Endodermal cell (in vitro differentiated cells): ENCODE results near the gene RGS16. TPM values are rescaled to one million over a fixed set of nuclear protein-coding genes. Genes with fewer than 3 reads are reported as not detected.

Source experiments
- DNase-seq: peaks from one replicate; pipeline ENCODE4 v3.0.0-alpha.2; 2017
- H3K27ac ChIP-seq: 2 replicates; pipeline ENCODE4 v1.5.1; 2013; ENCODE audit warnings: mild to moderate bottlenecking, low read depth, low read length, moderate library complexity
- H3K27me3 ChIP-seq: 2 replicates; pipeline ENCODE4 v1.6.1; 2013; ENCODE audit warnings: mild to moderate bottlenecking, low read length, moderate library complexity; ENCODE audit not compliant: insufficient read depth, control insufficient read depth, poor library complexity, severe bottlenecking
- H3K36me3 ChIP-seq: 2 replicates; pipeline ENCODE4 v1.7.0; 2013; ENCODE audit warnings: mild to moderate bottlenecking, low read length, moderate library complexity; ENCODE audit not compliant: control insufficient read depth, insufficient read depth
- H3K4me1 ChIP-seq: one replicate; pipeline ENCODE4 v1.7.0; 2013; ENCODE audit warnings: low read length; ENCODE audit not compliant: control insufficient read depth, insufficient read depth
- H3K4me3 ChIP-seq: 2 replicates; pipeline ENCODE4 v1.5.1; 2013; ENCODE audit warnings: mild to moderate bottlenecking, low read length, moderate library complexity
- H3K9ac ChIP-seq: 2 replicates; pipeline ENCODE4 v1.6.1; 2013; ENCODE audit warnings: mild to moderate bottlenecking, low read length, moderate library complexity; ENCODE audit not compliant: poor library complexity, severe bottlenecking; ENCODE audit errors: extremely low read depth
- H3K9me3 ChIP-seq: 2 replicates; pipeline ENCODE4 v1.6.1; 2013; ENCODE audit warnings: mild to moderate bottlenecking, low read length, moderate library complexity; ENCODE audit not compliant: control insufficient read depth
- H3K27ac Mint-ChIP-seq: 2 replicates; pipeline ENCODE4 v1.8.0; 2020; ENCODE audit warnings: mixed read lengths
- H3K27me3 Mint-ChIP-seq: 2 replicates; pipeline ENCODE4 v1.8.0; 2021; ENCODE audit warnings: mild to moderate bottlenecking, mixed read lengths; ENCODE audit not compliant: insufficient read depth
- H3K36me3 Mint-ChIP-seq: 2 replicates; pipeline ENCODE4 v1.8.0; 2020; ENCODE audit warnings: low read depth, mixed read lengths
- H3K4me1 Mint-ChIP-seq: 2 replicates; pipeline ENCODE4 v1.8.0; 2020; ENCODE audit warnings: mixed read lengths
- H3K4me3 Mint-ChIP-seq: 2 replicates; pipeline ENCODE4 v1.8.0; 2020; ENCODE audit warnings: mild to moderate bottlenecking, moderate library complexity, mixed read lengths
- H3K9me3 Mint-ChIP-seq: 2 replicates; pipeline ENCODE4 v1.8.0; 2020; ENCODE audit warnings: mild to moderate bottlenecking, mixed read lengths
- WGBS, 2 experiments: methylation state at CpG; one replicate each; pipeline versions ENCODE4 v1.1.5 to v1.1.7; 2013; ENCODE audit warnings: missing lambda C conversion rate in 2 of 2, mixed read lengths in 1 of 2; ENCODE audit not compliant: insufficient coverage in 1 of 2, insufficient read length in 1 of 2; 5-methylcytosine and 5-hydroxymethylcytosine counted together
- long read RNA-seq, 4 experiments: library from polyadenylated mRNA in 2 of 4; library from RNA in 1 of 4; library from capped mRNA in 1 of 4; stranded (forward) in 3 of 4; unstranded in 1 of 4; transcript quantifications; one replicate each; pipeline ENCODE4 v2.0.0, GENCODE V29; 2020 to 2021; ENCODE audit warnings: inconsistent platforms in 1 of 4
- polyA plus RNA-seq, 2 experiments: library from polyadenylated mRNA; stranded (reverse); fragments of 50-300 nt; gene quantifications; one replicate each; pipeline ENCODE4 v1.2.3, GENCODE V29; 2013
- total RNA-seq, 2 donors: library from RNA; stranded (reverse); fragmentation: NEBNext Ultra II Directional in 1 of 2; extraction: Animal tissue kit (Norgen Biotek cat#: 25700) in 1 of 2; gene quantifications; 2 replicates in 1 of 2; 3 replicates in 1 of 2; pipeline ENCODE4 v1.2.1, GENCODE V29; 2021
- TF ChIP-seq, protein P1 (sequence below): fragments of 200-600 bp; sonication (generic); conservative IDR thresholded peaks from 2 replicates; pipeline ENCODE4 v1.5.0; 2021; ENCODE audit warnings: antibody characterized with exemption, mild to moderate bottlenecking

The RGS16 gene, protein sequence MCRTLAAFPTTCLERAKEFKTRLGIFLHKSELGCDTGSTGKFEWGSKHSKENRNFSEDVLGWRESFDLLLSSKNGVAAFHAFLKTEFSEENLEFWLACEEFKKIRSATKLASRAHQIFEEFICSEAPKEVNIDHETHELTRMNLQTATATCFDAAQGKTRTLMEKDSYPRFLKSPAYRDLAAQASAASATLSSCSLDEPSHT
- total RNA-seq: 10 to 100 TPM; 14.8 to 19.4 TPM
- 42.3 TPM for polyA plus RNA-seq (2013, experiment 1 of 2)
- polyA plus RNA-seq (2013, experiment 2 of 2): 38.7 TPM
- long read RNA-seq, experiment 1, partial matches to known transcripts: 2 of 10 reads
- long read RNA-seq, experiment 1, other reads (novel, unspliced or antisense): 5 of 10 reads
- long read RNA-seq, experiment 2, transcript RGS16-201 (5 exons, 2,427 nt): major isoform, 65 of 75 reads
- long read RNA-seq, experiment 2, partial matches to known transcripts: 2 of 75 reads
- long read RNA-seq, experiment 2, other reads (novel, unspliced or antisense): 8 of 75 reads
- long read RNA-seq, experiment 3, transcript RGS16-201 (5 exons, 2,427 nt): major isoform, 33 of 38 reads
- long read RNA-seq, experiment 3, partial matches to known transcripts: 1 of 38 reads
- long read RNA-seq, experiment 3, other reads (novel, unspliced or antisense): 4 of 38 reads
- long read RNA-seq, experiment 4, transcript RGS16-201 (5 exons, 2,427 nt): major isoform, 34 of 43 reads
- long read RNA-seq, experiment 4, partial matches to known transcripts: 2 of 43 reads
- long read RNA-seq, experiment 4, other reads (novel, unspliced or antisense): 7 of 43 reads

DNA sequence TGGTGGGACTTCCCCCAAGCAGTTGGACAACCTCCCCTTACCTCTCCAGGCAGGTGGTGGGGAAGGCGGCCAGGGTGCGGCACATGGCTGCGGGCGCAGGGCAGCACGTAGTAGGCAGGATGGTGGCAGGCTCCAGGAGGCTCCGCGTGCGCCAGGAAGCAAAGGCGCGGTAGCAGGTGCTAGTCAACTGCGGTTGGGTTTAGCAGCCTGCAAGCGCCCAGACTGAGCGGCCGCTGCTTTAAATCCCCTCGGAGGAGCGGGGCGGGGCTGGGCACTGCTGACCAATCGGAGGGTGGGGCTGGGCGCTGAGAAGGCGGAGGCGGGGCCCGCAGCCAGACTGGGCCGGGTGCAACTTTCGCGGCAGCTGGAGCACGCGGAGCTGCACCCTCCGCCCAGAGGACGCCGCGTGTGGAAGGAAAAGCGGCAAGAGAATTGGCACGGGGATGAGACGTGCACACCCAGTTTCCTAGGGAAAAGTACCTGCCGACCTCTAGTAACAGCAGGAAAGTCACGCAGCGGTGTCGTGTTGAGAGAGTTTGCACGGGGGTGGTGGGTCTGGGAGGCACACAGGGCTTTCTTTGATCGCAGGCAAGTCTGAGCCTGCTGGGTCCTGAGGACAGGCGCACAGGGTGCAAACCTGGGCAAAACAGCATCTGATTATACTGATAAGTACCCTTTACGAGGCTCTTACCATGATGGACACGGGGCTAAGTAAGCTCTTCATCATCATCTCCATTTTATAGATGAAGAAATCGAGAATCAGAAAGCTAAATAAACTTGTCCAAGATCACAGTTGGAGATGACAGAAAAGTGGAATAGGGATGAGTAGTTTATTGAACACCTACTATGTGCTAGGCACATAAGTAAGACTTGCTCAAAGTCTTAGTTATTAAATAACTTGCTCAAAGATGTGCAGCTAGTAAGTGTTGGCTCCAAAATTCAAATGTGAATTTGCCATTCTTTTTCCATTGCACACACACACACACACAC is at the start of gene RGS16:
RGS16 (minus strand) TSS at position 215 of the 990 bp plus-strand sequence; CDS start at position 85, 130 bp downstream.
- Mint-ChIP-seq H3K27me3 (peaks cover 34% of the 10 kb centered on the region), H3K27ac (no peak within 1 kb of the TSS), H3K36me3 (no peaks in the 10 kb centered on the region), H3K9me3 (no peaks in the 10 kb centered on the region), H3K4me3 (no peak within 1 kb of the TSS), H3K4me1 (peaks cover 9% of the 10 kb centered on the region)
- TF ChIP-seq, protein P1, sequence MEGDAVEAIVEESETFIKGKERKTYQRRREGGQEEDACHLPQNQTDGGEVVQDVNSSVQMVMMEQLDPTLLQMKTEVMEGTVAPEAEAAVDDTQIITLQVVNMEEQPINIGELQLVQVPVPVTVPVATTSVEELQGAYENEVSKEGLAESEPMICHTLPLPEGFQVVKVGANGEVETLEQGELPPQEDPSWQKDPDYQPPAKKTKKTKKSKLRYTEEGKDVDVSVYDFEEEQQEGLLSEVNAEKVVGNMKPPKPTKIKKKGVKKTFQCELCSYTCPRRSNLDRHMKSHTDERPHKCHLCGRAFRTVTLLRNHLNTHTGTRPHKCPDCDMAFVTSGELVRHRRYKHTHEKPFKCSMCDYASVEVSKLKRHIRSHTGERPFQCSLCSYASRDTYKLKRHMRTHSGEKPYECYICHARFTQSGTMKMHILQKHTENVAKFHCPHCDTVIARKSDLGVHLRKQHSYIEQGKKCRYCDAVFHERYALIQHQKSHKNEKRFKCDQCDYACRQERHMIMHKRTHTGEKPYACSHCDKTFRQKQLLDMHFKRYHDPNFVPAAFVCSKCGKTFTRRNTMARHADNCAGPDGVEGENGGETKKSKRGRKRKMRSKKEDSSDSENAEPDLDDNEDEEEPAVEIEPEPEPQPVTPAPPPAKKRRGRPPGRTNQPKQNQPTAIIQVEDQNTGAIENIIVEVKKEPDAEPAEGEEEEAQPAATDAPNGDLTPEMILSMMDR: no peak
- DNase-seq: peak; percentile 98
- peak within 1 kb of the TSS; percentile 16 for H3K9ac ChIP-seq
- H3K4me1 ChIP-seq: peaks cover 5% of the 10 kb centered on the region
- peaks cover 13% of the 10 kb centered on the region for H3K36me3 ChIP-seq
- no peak within 1 kb of the TSS for H3K27ac ChIP-seq
- H3K4me3 ChIP-seq: peak within 1 kb of the TSS; percentile 74
- no peaks in the 10 kb centered on the region for H3K9me3 ChIP-seq
- 18 to 21% methylated on average over 36 to 44 of the region's 44 CpGs for WGBS, 2 experiments
- peaks cover 15% of the 10 kb centered on the region for H3K27me3 ChIP-seq

DNA sequence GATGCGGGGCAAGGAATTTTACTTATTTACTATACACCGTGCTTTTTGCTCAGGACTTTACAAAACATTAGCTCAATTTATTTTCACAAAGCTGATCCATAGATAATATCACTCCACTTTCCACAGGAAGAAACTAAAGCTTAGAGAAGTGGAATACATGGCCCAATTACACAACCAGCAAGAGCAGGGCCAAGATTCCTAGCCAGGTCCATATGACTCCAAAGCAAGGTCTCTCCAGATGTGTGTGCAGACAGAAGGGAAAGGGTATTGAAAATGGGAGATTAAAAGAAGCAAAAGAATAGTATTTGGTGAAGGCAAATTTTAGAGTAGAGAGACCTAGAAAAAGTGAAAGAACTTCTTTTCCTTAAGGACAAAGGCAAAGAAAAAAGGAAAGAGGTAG is 49.8 kb upstream of the RGS16 start:
- peaks cover 2% of the 10 kb centered on the region for H3K36me3 Mint-ChIP-seq
- no peaks in the 10 kb centered on the region for H3K4me1 Mint-ChIP-seq
- H3K4me3 Mint-ChIP-seq: no peak overlapping the region
- peaks cover 4% of the 10 kb centered on the region for H3K36me3 ChIP-seq
- 100% methylated on average over 2 of the region's 2 CpGs; no CpG with 5 or more reads in 1 of the 2 experiments for WGBS, 2 experiments
- no peak overlapping the region for H3K4me3 ChIP-seq
- H3K27me3 Mint-ChIP-seq: no peaks in the 10 kb centered on the region
- no peak overlapping the region for H3K27ac Mint-ChIP-seq
- no peaks in the 10 kb centered on the region for H3K4me1 ChIP-seq
- no peaks in the 10 kb centered on the region for H3K27me3 ChIP-seq
- TF ChIP-seq, protein P1: no peak
- DNase-seq: no peak
- no peak overlapping the region for H3K9ac ChIP-seq
- no peaks in the 10 kb centered on the region for H3K9me3 ChIP-seq
- no peaks in the 10 kb centered on the region for H3K9me3 Mint-ChIP-seq
- H3K27ac ChIP-seq: no peak overlapping the region

DNA sequence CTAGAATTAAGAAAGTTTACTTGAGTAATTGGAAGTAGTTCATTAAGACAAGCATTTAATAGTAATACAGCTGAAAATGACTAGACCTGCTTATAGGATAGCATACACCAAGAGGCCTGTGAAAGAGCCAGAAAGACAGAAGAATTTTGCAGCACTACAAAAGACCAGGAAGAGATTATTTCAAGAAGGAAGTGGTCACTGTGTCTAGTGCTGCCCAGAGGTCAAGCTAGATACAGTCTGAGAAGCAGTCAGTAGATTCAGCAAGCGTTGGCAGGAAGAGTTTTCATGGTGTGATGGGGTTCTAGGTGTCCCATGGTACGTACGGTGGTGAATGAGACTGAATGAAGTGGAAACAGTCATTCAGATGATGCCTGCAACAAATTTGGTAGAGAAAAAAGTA is 48.7 kb upstream of the RGS16 start:
- Mint-ChIP-seq H3K27ac (no peak overlapping the region), H3K27me3 (no peaks in the 10 kb centered on the region), H3K36me3 (peaks cover 6% of the 10 kb centered on the region), H3K9me3 (no peaks in the 10 kb centered on the region), H3K4me1 (no peaks in the 10 kb centered on the region), H3K4me3 (no peak overlapping the region)
- Histone ChIP-seq H3K9me3 (no peaks in the 10 kb centered on the region), H3K27ac (no peak overlapping the region), H3K4me3 (no peak overlapping the region), H3K9ac (no peak overlapping the region), H3K4me1 (no peaks in the 10 kb centered on the region), H3K36me3 (peaks cover 4% of the 10 kb centered on the region), H3K27me3 (no peaks in the 10 kb centered on the region)
- TF ChIP-seq, protein P1: no peak
- DNase-seq: no peak
- WGBS, 2 experiments: 82 to 89% methylated on average over 2 to 3 of the region's 3 CpGs
